GM21717 (cell line): ENCODE data around the gene PPP1R13B.

Experiments
- ATAC-seq: cut with Tn5 transposase; IDR thresholded peaks from one replicate; pipeline ENCODE4 v1.9.1; 2021; ENCODE audit warnings: mild to moderate bottlenecking, moderate library complexity; ENCODE audit not compliant: unreplicated experiment

PPP1R13B gene

GRCh38 chr14:103734081-103734888 lies 113.1 kb downstream of the PPP1R13B start:
- ATAC-seq = no peak

GRCh38 chr14:103733651-103734050 lies 113.7 kb downstream of the PPP1R13B start:
- ATAC-seq = no peak

DNA sequence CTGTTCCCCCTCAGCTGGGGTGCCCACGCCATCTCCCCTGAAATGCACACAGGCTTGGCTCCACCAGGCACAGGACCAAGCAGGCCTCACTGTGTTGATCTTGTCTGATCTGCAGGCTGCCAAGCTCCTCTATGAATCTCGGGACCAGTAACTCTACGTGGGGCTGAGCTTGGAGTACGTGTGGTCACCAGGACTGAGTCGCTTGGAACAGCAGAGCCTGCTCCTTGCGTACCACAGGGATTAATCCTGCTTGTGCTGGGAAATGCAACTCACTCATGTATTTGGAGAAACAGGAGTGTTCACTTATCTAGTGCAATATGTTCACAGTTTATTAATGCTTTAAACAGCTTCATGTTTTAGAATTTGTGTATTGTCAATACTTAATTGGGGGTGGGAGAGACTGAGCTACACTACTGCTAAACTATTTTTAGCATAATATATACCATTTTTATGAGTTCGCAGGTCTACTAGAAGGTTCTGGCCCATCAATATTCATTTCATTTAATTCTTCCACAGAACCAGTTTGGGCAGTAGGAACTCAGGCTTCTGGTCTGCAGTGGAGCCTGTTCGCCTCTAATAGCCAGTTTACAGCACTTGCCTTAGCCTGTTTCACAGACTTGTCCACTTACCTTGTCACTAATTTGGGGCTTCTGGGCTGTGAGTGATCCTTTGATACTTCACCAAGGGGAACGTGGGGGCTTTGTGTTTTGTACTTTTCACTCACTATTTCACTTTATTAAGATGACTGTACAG lies 114.3 kb downstream of the PPP1R13B start:
- ATAC-seq = no peak

- no peak for ATAC-seq
Observed at GRCh38 chr14:103731916-103732867, 115.2 kb downstream of the PPP1R13B start.

- no peak for ATAC-seq
Observed at GRCh38 chr14:103731481-103731880, 115.9 kb downstream of the PPP1R13B start.

- ATAC-seq = no peak
Observed at GRCh38 chr14:103730490-103731035, 116.8 kb downstream of the PPP1R13B start.

DNA sequence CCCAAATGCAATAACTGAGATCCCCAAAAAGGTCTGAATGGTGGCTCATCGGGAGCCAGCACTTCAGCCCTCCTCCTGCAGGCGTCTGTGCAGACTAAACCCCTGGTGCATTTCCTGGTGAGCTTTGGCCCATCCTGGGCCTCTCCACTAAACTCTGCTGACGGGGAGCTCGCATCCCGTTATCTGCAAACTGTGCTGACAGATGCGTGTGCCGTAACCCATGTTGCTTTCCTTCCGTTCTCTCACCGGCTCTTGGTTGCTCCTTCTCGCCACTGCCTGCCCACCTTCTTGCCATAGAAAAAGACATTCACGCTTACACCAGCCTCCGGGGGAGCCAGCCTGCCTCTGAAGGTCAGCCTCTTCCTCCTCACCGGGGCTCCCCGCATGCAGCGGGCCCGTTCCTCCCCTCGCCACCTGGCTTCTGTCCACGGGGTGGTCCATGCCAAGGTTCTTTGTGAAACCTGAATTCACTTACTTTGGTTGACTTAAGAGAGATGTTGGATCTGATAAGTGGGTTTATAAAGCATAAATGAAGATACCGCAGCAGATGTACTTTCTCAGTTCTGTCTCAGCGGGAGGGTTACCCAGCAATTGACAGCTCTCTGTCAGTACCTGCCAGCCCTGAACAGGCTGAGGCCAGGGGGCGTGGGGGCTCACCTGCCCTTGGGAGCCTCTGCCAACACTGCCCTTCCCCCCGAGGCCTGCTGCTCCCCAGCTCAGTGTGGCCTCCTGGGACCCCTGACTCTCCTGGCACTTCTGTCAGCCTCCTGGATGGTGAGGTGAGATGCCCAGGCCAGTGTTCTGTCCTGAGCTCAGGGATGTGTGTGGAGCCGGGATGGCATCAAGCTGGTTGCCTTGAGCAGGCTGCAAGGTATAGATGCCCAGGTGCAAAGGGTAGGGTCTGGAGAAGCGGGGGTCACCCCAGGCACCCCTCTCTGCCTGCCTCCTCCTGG lies 117.6 kb downstream of the PPP1R13B start:
- no peak for ATAC-seq

- no peak for ATAC-seq
Observed at GRCh38 chr14:103728721-103729120, 118.7 kb downstream of the PPP1R13B start.

- no peak for ATAC-seq
Observed at GRCh38 chr14:103728141-103728540, 119.2 kb downstream of the PPP1R13B start.

- ATAC-seq = no peak
Observed at GRCh38 chr14:103727313-103727980, 119.9 kb downstream of the PPP1R13B start.

DNA sequence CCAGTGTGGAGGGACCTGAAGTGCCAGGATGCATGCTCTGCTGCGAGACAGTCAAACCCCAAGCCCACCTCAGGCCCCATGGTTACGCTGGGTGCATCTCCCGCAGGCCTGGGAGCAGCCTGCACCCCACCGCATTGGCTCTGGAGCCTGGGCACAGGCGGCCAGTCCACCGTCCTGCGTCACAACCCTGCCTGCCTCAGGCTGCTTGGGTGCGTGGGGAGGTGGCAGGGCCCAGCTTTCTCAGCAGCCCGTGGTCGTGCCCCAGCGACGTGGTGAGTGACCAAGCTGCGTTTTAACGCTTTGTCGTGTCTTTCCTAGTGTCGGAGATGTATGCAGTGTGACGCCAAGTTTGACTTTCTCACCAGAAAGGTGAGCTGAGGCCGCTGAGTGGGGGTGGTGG lies 120.9 kb downstream of the PPP1R13B start:
- no peak for ATAC-seq

- no peak for ATAC-seq
Observed at GRCh38 chr14:103725739-103726395, 121.5 kb downstream of the PPP1R13B start.

DNA sequence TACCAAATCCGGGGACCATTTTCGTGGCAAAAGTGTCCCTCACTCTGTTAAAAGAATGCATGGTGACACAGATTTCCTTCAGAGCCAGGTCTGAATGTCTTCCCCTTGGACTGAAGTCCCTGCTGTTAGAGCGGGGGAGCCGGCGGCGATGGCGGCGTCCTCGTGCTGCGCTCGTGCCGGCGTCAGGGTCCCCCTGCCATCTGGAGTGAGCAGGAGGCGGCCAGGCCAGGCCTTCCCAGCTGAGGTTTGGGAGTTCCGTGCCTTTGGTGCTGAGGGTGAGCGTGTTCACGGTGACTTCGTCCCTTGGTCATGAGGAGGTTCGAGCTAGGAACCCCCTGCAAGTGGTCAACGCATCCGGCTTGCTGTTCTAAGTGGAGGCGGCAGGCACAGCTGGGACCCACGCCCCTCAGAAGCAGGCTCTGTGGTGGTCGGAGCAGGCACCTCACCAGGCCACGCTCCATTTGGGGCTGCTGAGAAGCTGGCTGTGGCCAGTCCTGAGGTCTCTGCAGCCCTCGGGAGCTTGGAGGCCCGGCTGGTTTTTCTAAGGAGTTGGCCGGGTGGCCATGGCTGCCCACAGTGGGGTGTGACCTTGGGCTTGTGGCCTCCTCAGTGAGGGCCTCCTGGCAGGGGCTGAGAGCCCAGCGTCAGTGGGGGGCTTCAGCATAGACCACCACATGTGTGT lies 122.2 kb downstream of the PPP1R13B start:
- ATAC-seq = no peak

DNA sequence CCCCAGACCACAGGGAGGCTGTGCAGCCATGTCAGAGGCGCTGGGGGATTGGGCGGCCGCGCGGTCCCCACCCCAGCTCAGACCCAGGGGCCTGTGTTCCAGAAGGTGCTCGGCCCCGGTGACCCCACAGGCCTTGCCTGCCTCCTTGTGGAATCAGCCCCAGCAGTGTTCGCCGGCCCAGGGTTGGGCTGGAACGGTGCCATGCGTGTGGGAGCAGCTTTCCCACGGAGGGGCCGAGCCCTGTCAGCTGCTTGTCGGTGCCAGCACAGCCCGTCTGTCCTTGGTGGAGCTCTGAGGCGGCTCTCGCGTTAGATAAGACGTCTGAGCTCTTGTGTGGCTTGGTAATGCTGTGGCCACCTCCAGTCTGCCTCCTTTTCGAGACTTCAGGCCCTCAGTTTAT lies 123.3 kb downstream of the PPP1R13B start:
- ATAC-seq = no peak

- no peak for ATAC-seq
Observed at GRCh38 chr14:103723748-103724081, 123.7 kb downstream of the PPP1R13B start.

DNA sequence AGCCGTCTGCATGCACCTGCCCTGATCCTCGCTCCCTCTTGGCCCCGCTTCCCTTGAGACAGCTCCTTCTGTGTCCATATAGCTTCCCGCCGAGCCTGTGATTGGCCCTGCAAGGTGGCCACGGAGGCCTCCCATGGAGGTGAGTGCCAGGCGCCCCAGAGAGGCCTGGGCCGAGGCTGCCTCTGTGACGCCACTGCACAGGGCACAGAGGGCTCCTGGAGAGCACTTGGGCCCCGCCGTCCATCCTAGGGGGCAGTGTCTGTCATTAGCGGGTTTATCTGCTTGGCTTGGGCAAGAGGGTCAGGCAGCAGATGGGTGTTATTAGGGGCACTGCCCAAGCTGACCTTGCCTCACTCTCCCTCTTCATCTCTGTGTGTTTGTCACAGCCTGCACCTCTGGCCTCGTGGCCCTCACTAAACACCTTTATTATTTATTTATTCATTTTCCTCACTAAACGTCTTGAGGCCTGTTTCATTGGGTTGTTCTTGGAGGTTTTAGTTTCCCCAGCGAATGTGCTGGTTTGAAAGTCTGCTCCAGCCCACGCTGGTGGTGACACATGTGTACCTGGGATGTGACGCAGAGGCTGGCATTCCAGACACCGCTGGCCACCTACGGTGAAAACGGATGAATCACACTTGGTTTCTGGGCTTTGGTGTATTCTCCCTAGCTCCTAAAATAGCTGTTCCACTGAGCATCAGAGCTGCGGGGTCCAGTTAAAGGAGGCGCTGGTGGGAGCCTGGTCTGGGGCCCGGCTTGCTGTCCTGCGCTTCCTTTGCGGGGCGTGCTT lies 125.8 kb downstream of the PPP1R13B start:
- ATAC-seq = no peak

DNA sequence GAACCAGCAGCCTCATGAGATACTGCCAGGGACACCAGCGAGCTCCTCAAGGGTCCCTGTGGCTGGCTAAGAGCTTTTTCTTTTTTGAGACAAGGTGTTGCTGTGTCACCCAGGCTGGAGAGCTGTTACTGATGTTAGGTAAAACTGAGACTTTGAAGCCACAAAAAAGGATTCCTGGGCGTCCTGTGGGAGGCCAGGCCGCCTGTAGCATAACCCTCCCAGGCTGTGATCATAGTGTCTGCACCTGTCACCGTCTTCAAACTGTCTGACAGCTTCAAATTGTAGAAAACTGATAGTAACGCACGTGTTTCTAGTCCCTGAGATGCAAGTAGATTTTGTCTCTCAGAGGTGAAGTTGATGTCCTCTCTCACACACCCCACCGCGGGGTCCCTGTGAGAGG lies 127.6 kb downstream of the PPP1R13B start:
- no peak for ATAC-seq
